Effector CD4-positive, alpha-beta T cell (primary cell): ENCODE results near the gene DEGS2.

Experiments
- DNase-seq: peaks from one replicate; pipeline ENCODE4 v3.0.0-alpha.2; 2020

Gene DEGS2

DNA sequence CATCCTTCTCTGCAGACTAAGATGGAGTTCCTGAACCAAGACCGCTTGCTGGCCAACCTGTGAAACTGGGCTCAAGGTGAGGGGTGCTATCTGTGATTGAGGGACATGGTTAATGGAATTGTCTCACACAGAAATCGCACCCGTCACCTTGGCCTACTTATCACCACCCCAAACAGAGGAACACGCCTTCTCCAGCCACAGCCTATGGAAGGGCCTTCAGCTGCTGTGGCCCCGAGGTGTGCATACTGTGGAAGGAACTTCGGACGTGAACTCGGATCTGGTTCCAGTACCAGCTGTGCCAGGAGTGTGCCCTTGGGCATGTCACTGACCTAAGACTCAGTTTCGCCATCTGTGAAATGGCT is 49.9 kb downstream of the DEGS2 start:
- no peak for DNase-seq

DNA sequence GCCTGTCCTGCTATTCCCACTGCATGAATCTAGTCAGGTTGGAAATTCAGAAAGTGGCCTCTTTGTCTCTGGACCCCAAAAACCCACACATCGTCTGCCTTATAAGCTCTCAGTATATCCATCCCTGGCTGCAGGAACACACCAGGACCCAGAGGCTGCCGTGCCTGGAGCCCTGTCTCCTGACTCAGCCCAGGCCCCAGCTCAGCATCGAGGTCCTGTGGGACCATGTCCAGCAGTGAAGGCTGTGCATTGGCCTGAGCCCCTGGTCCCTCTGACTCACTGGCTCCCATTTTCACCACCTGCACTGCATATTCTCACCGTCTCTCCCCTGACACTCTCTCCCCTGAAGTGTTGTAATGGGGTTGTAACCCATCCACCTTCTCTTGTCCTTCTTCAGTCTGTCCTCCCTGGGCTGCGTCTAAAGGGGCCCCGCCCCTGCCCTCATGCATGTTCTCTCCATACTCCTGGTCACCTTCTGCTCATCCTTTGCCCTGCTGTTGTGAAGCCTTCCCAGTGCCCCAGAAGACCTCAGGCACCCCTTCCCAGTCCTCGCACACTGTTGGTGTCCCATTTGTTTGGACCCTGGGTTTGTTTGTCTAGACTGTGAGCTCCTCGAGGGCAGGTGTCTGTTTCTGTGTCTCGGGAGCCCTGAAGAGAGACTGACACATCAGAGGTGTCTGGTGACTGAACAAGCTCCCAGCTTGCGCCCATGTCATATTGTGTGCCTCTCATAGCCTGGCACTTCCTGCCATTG is 50.4 kb downstream of the DEGS2 start:
- no peak for DNase-seq

DNA sequence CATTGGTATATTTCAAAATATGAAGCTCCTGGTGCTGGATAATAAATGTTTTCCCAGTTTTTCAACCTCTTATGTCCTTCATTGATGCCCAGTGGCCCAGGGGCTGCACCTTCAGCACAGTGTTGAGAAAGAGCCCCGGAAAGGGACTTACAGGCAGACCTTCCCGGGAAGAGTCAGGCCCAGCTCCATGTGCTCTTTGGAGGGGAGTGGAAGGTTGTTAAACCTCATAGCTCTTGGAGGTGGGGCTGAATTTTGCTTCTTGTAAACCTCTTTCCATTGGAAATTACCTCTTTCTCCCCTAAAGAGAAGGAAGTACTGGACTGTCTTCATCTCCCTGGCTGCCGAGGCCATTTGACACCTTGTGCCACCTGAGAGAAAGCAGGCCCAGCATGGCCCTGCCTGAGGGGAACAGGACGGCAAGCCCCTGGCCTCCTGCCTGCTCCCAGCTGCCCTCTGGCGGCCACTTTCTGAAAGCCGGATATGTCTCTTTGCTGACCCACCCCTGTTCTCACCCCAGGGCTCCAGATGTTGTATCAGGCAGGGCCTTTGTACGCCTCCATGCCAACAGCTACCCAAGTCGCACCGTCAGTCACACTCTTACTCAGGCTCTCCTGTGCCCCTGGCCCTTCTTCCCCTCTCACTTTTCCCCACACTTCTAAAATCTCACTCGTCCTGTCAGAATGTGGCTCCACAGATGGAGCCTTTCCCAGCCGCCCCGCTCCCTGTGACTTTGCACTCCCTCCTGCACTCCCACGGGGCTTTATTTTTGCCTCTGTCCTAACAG is 51.2 kb downstream of the DEGS2 start:
- DNase-seq = peak; percentile 88

DNA sequence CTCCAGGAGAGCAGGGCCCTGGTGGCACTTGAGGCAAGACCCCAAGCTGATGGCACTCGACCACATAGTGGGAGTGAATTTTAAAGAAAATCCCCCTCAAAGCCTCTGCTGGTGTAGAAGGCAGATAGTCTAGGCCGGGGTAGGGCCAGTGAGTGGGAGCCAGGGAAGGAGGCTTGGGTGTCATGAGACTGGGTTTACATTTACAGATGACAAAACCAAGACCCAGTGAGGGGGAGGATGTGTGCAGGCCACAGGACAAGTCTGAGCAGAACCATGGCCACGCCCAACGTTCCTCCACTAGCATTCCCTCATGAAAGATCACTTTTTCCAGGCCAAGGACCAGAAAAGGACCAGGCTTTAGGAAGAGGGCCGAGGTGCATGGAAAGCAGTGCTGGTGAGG is 52.2 kb downstream of the DEGS2 start:
- DNase-seq = no peak

DNA sequence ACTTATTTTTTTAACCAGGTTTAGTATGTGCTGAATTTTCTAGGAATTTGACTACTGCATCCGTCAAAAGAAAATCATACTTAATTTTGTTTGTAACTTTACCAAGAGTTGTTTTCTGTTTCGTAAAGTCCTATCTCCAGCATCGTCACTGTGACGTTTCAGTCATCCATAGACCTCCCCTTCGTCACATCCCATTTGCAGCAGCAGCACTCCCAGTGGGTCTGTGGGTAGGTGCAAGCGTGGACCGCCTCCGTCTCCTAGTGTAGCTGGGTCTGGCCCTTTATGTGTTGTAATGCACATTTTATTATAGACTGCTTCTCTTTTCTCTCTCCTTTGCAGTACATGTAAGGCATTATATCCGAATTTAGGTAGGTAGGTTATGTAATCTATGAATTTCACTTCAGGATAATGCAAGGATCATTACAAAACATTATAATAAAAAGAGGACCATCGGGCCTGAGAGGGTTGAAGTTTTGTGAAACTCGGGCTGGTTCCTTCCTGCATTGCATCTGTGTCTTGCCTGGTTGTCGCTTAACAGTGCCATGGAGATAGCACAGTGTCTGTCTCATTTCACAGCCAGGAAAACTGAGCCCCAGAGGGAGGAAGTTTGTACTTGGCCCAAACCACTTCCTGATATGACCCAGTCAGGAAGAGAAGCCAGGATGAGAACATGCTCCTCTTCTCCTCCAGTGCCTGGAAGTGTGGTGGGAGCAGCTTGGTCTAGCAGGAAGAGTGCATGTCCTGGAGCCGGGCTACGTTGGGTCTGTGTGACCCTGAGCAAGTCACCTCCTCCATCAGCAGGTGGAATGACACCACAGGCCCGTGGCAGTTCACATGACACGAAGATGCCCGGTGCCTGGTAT is 53.0 kb downstream of the DEGS2 start:
- peak; percentile 61 for DNase-seq

DNA sequence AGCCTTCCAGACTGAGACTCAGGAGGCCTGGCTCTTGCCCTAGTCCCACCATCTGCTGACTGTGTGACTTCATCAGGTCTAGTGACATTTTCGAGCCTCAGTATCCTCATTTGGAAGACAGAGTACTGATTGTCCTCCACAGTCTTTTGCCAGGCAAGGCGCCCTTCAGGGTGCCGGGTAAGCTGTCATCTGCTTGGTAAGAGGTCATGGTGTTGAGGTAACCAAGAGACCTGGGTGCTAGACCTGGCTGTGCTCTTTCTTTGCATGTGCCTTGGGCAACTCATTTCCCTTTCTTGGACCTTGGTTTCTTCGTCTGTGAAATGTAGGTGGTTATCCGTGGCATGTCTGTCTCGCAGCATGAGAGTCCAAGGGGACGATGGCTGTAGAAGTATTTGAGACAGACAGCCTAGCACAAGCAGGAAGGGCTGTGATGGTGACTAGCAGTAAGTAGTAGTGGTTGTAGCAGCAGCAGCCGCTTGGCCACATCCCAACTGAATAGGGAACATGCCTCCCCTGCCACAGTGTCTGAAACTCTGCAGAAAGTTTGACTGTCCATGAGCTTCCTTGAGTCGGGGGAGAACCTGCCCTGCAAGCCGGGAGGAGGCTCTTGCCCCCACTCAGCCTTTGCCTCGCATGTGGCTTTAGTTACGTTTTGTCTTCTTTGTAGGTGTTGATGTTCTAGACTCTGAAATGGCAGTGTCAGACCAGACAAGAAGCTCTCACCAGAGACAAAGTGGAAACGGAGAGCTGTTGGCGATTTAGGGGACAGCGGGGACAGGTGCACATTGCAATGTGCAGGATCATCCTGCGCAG is 53.9 kb downstream of the DEGS2 start:
- no peak for DNase-seq

DNA sequence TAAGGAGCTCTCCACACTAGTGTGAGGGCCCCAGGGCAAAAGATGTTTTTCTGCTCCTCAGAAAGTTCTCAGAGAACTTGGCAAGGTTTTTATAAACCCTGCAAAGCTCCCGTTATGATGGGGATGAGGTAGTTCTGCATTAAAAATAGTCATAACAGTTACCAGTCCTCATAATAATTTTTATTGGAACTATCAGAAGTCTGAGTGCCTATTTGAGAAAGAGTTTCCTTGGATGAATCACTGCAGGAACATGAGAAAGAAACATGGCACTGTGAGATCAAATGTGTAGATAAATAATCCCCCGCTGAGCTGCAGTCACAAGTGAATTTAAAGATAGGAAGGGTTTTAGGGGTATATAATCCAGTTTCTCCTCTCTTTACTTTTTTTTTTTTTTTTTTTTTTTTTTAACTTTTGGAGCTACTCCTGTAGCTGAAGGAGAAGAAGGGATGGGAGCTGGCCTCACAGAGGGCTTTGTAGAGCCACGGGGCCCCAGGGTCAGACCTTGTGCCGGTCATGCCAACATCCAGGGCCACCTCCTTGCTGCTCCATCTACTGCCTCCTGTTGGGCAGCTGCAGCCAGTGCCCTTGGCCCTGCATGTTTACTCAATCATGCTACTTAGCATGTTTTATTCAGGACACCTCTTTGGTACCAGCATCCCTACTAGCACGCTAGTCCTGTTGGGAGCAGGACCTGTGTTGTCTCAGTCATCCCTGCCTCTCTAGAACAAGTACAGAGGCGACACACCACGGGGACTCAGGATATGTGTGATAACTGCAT is 54.7 kb downstream of the DEGS2 start:
- no peak for DNase-seq

DNA sequence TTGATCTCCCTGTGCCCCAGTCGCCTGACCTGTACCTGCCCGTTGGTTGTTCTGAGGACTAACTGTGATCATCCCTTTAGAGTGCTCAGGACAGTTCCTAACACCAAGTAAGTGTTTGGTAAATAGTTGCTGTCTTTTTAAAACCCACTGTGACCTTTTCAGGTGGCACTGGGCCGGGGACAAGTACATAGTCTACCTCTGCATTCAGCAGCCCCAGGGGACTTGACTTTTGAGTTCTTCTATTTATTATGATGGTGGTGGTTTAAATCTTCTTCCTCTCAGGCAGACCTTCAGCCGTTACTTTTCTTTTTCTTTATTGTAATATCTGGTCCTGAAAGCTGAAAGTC is 55.5 kb downstream of the DEGS2 start:
- no peak for DNase-seq

DNA sequence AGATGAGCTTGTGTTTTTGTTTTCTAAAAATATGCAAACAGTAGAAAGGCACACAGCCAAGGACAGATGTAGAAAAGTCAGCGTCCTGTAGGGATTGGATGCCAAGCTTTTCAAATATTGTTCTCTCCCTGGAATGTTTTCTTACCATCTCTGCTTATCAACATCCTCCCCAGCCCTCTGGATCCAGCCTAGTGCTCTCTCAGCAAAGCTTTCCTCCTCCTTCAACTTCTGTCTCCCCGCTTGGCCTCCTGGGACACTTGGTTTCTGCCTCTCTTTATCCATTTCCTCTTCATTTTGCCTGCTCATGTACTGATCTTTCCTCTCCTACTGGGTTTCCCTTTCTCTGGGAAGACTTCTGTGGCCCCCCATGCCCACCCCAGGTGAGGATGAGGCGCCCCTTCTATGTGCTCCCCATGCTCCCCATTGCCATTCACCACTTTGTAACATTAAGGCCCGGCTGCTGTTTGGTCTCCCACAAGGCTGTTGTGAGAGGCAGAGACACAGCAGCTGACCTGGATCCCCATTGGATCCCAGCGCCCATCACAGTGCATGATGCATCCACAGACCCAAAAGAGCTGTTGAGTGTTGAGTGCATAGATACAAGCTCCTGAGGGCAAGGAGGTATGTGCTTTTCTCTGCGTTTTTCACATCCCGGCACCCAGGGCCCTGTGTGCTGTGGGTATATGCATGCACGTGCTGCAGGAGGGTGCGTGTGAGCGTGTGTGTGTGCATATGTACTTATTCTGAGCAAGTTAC is 56.0 kb downstream of the DEGS2 start:
- DNase-seq = no peak

DNA sequence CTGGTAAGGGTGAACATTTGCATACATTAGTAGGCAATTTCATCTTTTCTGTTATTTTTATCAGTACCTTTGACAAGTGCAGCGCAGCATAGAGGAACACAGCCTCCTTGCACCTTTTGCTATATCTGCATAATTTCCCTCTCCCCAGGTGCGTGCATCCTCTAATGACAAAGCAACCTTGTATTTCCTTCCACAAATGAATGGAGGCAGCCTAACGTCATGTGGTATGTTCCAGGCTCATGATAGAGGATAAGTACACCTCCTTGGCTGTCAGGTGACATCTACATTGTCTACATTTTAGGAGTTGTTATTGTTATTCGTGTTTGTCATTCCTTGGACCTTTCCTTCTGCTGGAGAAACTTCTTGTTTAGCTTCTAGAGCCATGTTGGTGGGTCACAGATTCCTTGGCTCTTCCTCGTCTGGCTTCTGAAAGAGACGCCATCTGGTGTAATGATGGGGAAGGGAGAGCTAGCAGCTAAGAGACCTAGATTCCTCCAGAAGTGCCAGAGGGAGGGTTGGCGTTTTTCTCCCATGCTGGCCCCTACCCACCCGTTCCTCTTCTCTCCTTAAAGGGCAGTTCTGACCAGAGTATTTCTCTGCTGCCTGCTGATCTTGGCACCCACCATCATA is 57.2 kb downstream of the DEGS2 start:
- DNase-seq = no peak

DNA sequence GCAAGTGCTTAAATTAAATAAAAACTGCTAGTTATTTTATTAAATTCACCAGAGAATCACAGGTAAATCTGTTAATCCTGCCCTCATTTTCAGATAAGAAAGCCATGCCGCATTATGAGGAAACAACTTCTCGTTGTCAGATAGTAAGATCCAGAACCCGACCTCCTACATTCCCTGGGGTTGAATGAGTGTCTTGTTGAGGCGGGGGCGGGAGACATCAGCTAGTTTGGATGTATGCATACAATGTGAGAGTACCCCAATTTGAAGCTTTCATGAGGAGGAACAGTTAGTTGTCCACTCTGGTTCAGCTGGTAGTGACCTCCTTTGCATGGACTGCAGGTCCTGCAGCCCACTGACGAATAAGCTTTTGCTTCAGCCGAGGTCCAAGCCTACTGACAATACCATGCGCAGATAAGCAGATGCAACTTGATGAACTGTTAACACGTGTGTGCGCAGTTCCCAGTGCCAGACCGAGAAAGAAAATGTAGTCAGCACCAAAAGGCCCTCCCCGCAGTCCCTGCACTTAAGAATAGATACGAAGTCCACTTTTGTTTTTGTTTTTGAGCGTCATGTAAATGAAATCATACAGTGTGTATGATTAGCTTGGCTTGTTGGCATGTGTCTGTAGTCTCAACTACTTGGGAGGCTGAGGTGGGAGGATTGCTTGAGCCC is 59.3 kb downstream of the DEGS2 start:
- DNase-seq = no peak

DNA sequence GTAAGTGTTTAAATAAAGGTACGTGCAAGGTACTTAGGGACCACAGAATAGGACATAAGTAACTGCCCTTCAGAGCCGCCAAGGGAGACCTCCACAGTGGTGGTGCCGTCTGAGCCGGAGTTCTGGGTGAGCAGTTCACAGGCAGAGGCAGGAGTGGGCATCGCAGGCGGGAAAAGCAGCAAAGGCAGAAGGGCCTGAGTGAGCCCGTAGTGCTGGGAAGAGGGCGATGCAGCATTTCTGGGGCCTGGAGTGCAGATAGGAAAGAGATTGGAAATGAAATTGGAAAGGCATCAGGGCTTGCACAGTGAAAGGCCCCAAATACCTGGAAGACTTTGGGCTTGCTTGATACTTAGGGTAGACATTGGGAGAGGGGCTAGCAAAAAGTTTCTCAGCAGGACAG is 61.3 kb downstream of the DEGS2 start:
- no peak for DNase-seq

DNA sequence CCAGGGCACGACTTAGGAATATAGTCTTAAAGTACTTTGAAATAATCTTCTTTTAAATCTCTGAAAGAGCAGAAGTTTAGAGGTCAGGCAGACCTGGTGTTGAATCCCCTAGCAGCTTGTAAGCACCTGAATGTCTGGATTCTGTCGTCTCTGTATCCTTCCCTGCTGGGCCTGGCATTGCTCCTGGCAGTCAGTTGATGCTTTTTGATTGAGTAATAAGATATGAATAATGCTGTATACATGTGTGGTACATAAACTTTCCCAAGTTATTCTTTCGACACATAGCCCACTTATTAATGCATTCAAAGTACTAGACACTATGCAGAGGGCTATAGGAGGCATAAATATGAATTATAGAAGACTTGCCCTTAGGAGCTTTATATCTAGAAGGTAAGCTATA is 62.8 kb downstream of the DEGS2 start:
- no peak for DNase-seq
